Chondrocyte (in vitro differentiated cells): ENCODE data around the gene POLR3GL. TPM values are rescaled to one million over a fixed set of nuclear protein-coding genes. Genes with fewer than 3 reads are reported as not detected.

ENCODE experiments used
- DNase-seq: peaks from one replicate; pipeline ENCODE4 v3.0.0; 2021; ENCODE audit warnings: mixed read lengths, low spot score
- H3K27ac Mint-ChIP-seq: one replicate; pipeline ENCODE4 v1.8.0; 2021; ENCODE audit warnings: mild to moderate bottlenecking, moderate library complexity, mixed read lengths; ENCODE audit not compliant: unreplicated experiment
- H3K27me3 Mint-ChIP-seq: 2 replicates; pipeline ENCODE4 v1.8.0; 2021; ENCODE audit warnings: low read depth, mixed read lengths
- H3K36me3 Mint-ChIP-seq: 2 replicates; pipeline ENCODE4 v1.8.0; 2021; ENCODE audit warnings: low read depth, mixed read lengths
- H3K4me1 Mint-ChIP-seq: 2 replicates; pipeline ENCODE4 v1.8.0; 2021; ENCODE audit warnings: low read depth, mild to moderate bottlenecking, mixed read lengths
- H3K4me3 Mint-ChIP-seq: one replicate; pipeline ENCODE4 v1.8.0; 2021; ENCODE audit warnings: mild to moderate bottlenecking, moderate library complexity, mixed read lengths; ENCODE audit not compliant: unreplicated experiment
- H3K9me3 Mint-ChIP-seq: 2 replicates; pipeline ENCODE4 v1.8.0; 2021; ENCODE audit warnings: low read depth, mixed read lengths
- total RNA-seq: library from RNA; stranded (reverse); gene quantifications from 3 replicates; pipeline ENCODE4 v1.2.1, GENCODE V29; 2021
- TF ChIP-seq, protein P1 (sequence below): fragments of 200-600 bp; sonication (generic); IDR thresholded peaks from 2 replicates; pipeline ENCODE4 v1.5.0; 2021; ENCODE audit warnings: antibody characterized with exemption, mild to moderate bottlenecking, moderate library complexity

The POLR3GL gene
- total RNA-seq, 1 donor from 2014 or later, result 13.3 TPM

DNA sequence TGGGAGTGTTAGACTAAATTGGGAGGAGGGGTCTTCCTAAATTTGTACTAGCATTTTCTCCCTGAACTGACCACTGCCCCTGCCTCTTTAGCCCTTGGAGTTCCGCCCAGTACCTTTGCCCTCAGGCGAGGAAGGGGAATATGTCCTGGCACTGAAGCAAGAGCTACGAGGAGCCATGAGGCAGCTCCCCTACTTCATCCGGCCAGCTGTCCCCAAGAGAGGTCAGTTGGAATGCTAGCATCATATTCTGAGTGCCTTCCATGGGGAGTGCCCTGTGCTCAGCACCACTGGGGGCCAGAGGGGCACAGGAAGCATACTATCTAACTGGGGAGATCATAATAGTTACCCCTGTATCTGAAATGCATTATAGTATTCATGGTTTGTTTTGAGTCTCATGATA is 10.7 kb downstream of the POLR3GL start:
- no peaks in the 10 kb centered on the region for H3K36me3 Mint-ChIP-seq
- no peaks in the 10 kb centered on the region for H3K4me1 Mint-ChIP-seq
- H3K27me3 Mint-ChIP-seq, result no peaks in the 10 kb centered on the region
- no peak overlapping the region for H3K27ac Mint-ChIP-seq
- TF ChIP-seq, protein P1, sequence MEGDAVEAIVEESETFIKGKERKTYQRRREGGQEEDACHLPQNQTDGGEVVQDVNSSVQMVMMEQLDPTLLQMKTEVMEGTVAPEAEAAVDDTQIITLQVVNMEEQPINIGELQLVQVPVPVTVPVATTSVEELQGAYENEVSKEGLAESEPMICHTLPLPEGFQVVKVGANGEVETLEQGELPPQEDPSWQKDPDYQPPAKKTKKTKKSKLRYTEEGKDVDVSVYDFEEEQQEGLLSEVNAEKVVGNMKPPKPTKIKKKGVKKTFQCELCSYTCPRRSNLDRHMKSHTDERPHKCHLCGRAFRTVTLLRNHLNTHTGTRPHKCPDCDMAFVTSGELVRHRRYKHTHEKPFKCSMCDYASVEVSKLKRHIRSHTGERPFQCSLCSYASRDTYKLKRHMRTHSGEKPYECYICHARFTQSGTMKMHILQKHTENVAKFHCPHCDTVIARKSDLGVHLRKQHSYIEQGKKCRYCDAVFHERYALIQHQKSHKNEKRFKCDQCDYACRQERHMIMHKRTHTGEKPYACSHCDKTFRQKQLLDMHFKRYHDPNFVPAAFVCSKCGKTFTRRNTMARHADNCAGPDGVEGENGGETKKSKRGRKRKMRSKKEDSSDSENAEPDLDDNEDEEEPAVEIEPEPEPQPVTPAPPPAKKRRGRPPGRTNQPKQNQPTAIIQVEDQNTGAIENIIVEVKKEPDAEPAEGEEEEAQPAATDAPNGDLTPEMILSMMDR, result no peak
- no peaks in the 10 kb centered on the region for H3K9me3 Mint-ChIP-seq
- H3K4me3 Mint-ChIP-seq, result no peak overlapping the region
- no peak for DNase-seq

DNA sequence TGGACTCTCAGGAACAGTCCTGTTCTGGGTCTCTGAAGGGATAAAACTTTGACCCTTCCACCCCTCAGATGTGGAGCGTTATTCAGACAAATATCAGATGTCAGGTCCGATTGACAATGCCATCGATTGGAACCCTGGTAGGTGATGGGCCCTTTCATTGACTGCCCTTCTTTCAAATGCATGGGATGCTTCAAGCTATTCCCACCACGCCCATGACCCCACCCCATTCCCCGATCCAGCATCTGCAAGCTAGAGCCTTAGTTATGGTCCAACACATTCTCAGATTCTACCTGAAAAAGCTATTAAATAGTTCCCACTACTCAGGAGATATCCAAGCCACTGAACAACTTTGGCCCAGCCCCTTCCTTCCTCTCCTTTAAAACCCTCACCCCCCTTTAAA is 12.5 kb downstream of the POLR3GL start:
- Mint-ChIP-seq H3K27me3 (no peaks in the 10 kb centered on the region), H3K27ac (no peak overlapping the region), H3K4me3 (no peak overlapping the region), H3K4me1 (no peaks in the 10 kb centered on the region), H3K36me3 (no peaks in the 10 kb centered on the region), H3K9me3 (no peaks in the 10 kb centered on the region)
- TF ChIP-seq, protein P1, result no peak
- DNase-seq, result no peak

DNA sequence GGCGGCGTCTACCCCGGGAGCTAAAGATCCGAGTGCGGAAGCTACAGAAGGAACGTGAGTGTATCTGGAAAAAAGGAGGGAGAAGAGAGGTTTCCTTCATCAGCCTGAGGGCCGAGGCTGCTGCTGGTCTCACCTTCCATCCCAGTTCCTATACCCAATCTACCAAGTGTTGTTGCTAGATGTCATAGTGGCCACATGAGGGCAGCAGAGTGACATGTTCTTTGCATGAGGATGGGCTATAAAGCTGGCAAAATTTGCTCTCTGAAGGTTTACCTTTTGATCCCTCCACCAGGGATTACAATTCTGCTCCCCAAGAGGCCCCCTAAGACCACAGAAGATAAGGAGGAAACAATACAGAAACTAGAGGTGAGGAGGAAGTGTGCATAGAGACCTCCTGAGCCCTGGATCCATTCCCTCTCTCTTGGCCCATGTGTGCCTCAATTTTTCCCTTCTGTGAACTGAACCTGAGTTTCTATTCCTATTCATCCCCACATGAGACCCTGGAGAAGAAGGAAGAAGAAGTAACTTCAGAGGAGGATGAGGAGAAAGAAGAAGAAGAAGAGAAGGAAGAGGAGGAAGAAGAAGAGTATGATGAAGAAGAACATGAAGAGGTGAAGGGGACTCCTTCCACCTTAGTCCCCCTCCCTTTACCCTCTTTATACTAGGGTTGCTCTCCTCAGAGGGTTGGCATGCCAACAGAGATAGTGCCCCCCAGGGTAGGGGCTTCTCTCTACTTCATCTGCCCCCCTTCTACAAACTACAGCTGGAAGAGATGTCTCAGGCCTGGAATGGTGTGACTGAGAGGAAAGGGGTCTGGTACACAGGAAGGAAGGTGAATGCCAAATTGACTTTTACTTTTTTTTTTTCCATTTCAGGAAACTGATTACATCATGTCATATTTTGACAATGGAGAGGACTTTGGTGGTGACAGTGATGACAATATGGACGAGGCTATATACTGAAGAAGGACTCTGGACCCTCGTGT is 13.3 kb downstream of the POLR3GL start:
- no peak for DNase-seq
- Mint-ChIP-seq H3K27me3 (no peaks in the 10 kb centered on the region), H3K4me1 (no peaks in the 10 kb centered on the region), H3K27ac (no peak overlapping the region), H3K4me3 (no peak overlapping the region), H3K9me3 (no peaks in the 10 kb centered on the region), H3K36me3 (no peaks in the 10 kb centered on the region)
- TF ChIP-seq, protein P1, result peak; percentile 93

DNA sequence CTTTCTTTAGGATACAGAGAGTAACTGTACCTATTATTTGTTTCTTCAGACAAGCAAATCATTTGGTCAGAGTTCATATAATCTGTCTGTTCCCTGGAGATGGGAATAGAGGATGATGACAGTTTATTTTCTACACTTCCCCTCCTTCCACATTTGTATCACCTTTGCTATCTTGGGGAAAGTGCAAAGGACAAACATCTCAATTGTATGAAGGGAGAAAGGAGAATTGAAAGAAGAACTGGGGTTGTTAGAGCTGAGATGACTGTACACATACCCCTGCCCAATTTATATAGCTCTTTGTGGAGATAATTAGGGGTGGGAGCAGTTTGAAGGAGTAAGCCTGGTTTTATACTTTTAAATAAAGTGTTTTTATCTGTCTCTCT is 14.0 kb downstream of the POLR3GL start:
- DNase-seq, result no peak
- Mint-ChIP-seq H3K27ac (no peak overlapping the region), H3K36me3 (no peaks in the 10 kb centered on the region), H3K4me3 (no peak overlapping the region), H3K4me1 (peaks cover 1% of the 10 kb centered on the region), H3K27me3 (no peaks in the 10 kb centered on the region), H3K9me3 (no peaks in the 10 kb centered on the region)
- TF ChIP-seq, protein P1, result no peak

DNA sequence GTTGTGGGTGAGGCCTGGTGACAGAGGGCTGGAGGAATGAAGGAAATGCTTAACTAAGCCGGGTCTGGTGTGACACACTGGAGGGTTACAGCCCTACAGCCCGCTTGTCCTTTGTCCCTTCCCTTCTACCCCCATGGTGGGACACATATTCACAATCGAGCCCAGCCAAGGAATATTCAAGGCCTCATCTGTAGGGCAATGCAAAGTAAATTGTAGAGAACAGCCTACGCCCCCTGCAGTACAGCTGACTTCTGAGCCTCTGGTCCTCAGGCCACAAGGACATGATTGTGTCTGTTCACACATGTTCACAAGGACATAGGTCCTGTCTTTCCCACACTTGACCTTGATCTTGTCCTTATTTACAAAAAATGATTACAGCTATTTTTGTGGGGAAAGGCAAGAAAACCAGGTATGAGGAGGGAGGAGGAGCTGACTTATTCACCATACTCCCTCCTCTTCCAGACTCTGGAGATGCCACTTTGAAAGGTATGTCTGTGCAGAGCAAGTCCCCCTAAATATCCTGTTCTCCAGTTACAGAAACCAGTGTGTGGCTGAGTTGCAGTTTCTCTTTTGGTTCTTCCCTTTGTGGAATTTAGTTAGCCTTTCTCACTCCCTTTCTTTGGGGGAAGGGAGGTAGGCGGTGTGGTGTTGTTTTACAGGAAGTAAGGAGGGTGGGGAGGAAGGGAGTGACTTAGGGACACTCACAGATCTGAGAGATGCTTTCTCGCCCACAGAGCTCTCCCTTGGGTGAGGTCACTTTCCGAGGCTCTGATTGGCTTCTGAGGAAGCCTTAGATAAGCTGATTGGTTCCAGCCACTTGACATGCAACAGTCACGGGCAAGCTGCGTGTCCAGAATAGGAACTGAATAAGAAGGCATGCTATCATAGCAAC is 14.6 kb downstream of the POLR3GL start:
- no peaks in the 10 kb centered on the region for H3K27me3 Mint-ChIP-seq
- no peak overlapping the region for H3K27ac Mint-ChIP-seq
- H3K4me3 Mint-ChIP-seq, result no peak overlapping the region
- peaks cover 3% of the 10 kb centered on the region for H3K4me1 Mint-ChIP-seq
- no peaks in the 10 kb centered on the region for H3K36me3 Mint-ChIP-seq
- DNase-seq, result no peak
- no peaks in the 10 kb centered on the region for H3K9me3 Mint-ChIP-seq
- TF ChIP-seq, protein P1, result peak; percentile 76
